Daoy (cell line): ENCODE results near the gene SLCO4A1. TPM values are rescaled to one million over a fixed set of nuclear protein-coding genes. Genes with fewer than 3 reads are reported as not detected.

Experiments used
- DNase-seq: peaks from one replicate; pipeline ENCODE4 v3.0.0-alpha.2; 2015; ENCODE audit warnings: low read depth
- total RNA-seq: library from RNA; depleted of rRNA; stranded (reverse); fragments of >200 nt; shearing (Covaris generic); gene quantifications from 2 replicates; pipeline ENCODE4 v1.2.3, GENCODE V29; 2014; rRNA removed

SLCO4A1 gene
- 15.4 and 16.3 TPM in 2 replicates for total RNA-seq

GRCh38 chr20:62642051-62642665, at the start of gene SLCO4A1:
Gene SLCO4A1 (plus strand): TSS chr20:62642503. CDS start chr20:62656455, 13,952 bp downstream.
- DNase-seq, result peak; percentile 91

- no peak for DNase-seq
These were observed 49.7 kb upstream of the SLCO4A1 start for GRCh38 chr20:62592506-62593177.

- no peak for DNase-seq
These were observed 48.7 kb upstream of the SLCO4A1 start for GRCh38 chr20:62593616-62594015.

GRCh38 chr20:62595069-62595468, 47.2 kb upstream of the SLCO4A1 start:
- no peak for DNase-seq

- peak; percentile 75 for DNase-seq
These were observed 46.8 kb upstream of the SLCO4A1 start for GRCh38 chr20:62595491-62595890.

- DNase-seq, result no peak
These were observed 45.8 kb upstream of the SLCO4A1 start for GRCh38 chr20:62596486-62596885.

GRCh38 chr20:62596921-62597320, 45.4 kb upstream of the SLCO4A1 start:
- no peak for DNase-seq

GRCh38 chr20:62597416-62598115, 44.7 kb upstream of the SLCO4A1 start:
- DNase-seq, result no peak

GRCh38 chr20:62598761-62599194, 43.5 kb upstream of the SLCO4A1 start:
- peak; percentile 75 for DNase-seq

- DNase-seq, result no peak
These were observed 42.8 kb upstream of the SLCO4A1 start for GRCh38 chr20:62599216-62600110.

GRCh38 chr20:62601172-62601571, 41.1 kb upstream of the SLCO4A1 start:
- DNase-seq, result no peak

GRCh38 chr20:62601714-62602113, 40.6 kb upstream of the SLCO4A1 start:
- DNase-seq, result no peak

GRCh38 chr20:62602550-62602949, 39.8 kb upstream of the SLCO4A1 start:
- peak; percentile 50 for DNase-seq

GRCh38 chr20:62603021-62603906, 39.0 kb upstream of the SLCO4A1 start:
- DNase-seq, result peak; percentile 93

GRCh38 chr20:62603907-62604785, 38.2 kb upstream of the SLCO4A1 start:
- no peak for DNase-seq

- no peak for DNase-seq
These were observed 37.5 kb upstream of the SLCO4A1 start for GRCh38 chr20:62604796-62605195.

- DNase-seq, result no peak
These were observed 36.9 kb upstream of the SLCO4A1 start for GRCh38 chr20:62605236-62605943.

GRCh38 chr20:62606016-62606415, 36.3 kb upstream of the SLCO4A1 start:
- no peak for DNase-seq
